Measurements from ENCODE around the gene AMT.

DNA sequence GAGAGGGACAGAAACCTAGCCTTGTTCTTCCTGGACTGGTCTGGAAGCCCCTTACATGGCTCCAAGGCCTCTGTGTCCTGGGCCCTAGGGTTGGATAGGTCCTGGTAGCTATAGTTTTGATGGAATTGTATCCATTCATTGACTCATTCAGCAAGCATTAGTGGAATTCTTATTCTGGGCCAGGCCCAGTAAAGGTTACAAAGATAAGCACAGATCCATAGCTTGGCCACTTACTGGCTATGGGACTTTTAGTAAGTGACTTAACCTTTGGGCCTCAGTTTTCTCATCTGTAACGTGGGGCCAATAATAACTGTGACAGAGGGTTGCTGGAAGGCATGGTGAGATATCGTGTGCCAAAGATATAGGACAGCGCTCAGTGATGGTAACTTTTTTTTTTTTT, 34.2 kb upstream of the AMT start:
- TF ChIP-seq CTCF (IDR thresholded peaks at IDR 0.05) (no peak), POLR2A (IDR thresholded peaks at IDR 0.05) (no peak)
